GM18498 (cell line): ENCODE data around the gene FAM174A.

ENCODE experiments used
- ATAC-seq: cut with Tn5 transposase; IDR thresholded peaks from one replicate; pipeline ENCODE4 v1.9.1; 2021; ENCODE audit warnings: mild to moderate bottlenecking, moderate library complexity; ENCODE audit not compliant: unreplicated experiment

The FAM174A gene

DNA sequence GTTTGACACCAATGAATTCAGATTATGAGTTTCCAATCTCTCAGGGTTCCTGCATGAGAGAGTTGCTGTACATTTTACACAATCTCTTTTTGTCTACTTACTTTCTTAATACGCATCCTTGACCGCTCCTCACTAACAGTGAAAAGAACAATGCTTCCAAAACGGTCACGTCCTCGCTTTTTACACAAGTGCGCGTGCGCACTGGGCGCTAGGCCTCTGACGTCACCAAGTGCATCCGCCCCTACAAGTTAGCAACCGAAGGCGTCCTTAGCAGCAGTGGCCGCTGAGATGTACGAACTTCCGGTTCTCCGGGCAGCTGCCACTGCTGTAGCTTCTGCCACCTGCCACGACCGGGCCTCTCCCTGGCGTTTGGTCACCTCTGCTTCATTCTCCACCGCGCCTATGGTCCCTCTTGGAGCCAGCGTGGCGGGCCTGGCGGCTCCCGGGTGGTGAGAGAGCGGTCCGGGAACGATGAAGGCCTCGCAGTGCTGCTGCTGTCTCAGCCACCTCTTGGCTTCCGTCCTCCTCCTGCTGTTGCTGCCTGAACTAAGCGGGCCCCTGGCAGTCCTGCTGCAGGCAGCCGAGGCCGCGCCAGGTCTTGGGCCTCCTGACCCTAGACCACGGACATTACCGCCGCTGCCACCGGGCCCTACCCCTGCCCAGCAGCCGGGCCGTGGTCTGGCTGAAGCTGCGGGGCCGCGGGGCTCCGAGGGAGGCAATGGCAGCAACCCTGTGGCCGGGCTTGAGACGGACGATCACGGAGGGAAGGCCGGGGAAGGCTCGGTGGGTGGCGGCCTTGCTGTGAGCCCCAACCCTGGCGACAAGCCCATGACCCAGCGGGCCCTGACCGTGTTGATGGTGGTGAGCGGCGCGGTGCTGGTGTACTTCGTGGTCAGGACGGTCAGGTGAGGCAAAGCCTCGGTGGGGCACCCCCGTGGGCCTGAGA lies at the start of gene FAM174A:
FAM174A (plus strand) TSS at position 315 of the 946 bp plus-strand sequence; CDS start at position 472, 157 bp downstream.
- ATAC-seq: peak; percentile 99

DNA sequence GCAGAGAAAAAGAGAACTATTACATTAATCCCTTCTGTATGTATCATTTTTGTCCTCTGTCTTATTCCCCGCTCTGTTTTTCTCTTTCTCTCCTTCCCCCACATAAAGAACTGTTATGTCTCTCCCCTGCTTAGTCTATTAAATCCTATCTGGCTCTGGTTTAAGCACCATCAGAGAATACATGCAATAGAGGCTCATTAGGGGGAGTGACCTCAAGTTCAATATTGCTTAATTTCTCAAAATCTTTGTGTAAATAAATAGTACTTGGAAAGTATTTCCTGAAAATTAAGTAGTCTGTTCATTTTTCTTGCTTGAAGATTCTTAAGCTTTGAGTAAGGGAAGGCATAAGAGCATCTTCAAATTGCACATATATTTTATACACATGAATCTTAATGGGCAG lies 41.2 kb upstream of the FAM174A start:
- no peak for ATAC-seq

GRCh38 chr5:100496296-100496695 lies 38.9 kb upstream of the FAM174A start:
- ATAC-seq: no peak

- ATAC-seq: no peak
Measured at GRCh38 chr5:100502684-100503083, 32.5 kb upstream of the FAM174A start.

GRCh38 chr5:100505984-100506670 lies 29.0 kb upstream of the FAM174A start:
- no peak for ATAC-seq

DNA sequence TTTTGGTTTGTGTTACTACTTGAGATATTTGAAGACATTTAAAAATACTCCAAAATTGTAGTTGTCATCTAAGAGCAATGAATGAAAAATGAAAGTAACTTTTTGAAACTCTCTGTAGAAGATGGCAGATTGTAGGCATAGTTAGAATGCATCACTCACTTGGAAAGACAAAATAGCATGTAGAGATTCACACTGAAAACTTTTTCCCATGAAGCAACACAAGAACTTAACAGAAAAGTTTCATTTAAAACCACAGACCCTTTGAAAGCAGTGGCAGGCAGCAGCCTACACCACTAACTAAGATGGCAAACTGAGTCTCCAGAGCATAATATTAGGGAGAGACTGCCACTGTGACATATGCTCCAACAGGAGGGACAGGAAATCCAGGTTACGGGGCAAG lies 18.9 kb upstream of the FAM174A start:
- ATAC-seq: peak; percentile 64

- ATAC-seq: peak; percentile 39
Measured at GRCh38 chr5:100517301-100517974, 17.7 kb upstream of the FAM174A start.

GRCh38 chr5:100518377-100518776 lies 16.8 kb upstream of the FAM174A start:
- ATAC-seq: no peak

GRCh38 chr5:100519075-100519474 lies 16.1 kb upstream of the FAM174A start:
- peak; percentile 54 for ATAC-seq

DNA sequence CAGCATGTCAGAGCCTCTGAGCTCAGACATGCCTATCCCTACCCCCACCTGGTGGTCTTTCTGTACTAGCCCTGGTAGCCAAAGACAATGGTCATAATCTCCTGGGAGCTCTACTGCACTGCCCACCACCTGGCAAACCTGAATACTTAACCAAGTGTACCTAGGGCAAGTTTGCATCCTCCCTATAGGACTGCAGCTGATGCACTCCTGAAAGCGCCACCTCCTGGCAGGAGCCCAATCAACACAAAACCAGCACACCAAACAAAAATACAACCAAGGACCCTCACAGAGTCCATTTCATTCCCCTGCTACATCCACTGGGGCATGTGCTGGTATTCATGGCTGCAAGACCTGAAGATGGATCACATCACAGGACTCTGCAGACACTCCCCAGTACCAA lies 14.8 kb upstream of the FAM174A start:
- no peak for ATAC-seq

DNA sequence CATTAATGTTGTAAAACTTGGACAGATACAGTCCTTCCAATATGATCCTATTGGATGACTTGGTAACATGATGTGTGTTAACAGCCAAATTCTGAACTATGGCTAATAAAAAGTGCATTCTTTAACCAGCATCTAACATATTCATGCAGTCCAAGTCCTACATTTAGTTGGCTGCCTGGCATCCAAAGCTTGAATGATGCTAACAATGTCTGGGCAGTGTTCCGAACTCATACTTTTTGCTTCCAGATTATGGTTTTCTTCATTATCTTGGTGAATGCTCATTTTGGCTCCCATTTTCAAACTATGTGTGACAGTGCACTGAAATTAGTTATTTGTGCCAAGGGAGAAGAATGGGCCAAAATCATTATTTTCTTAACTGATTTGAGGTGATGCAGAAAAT lies 2.8 kb downstream of the FAM174A start:
- ATAC-seq: no peak

- no peak for ATAC-seq
Measured at GRCh38 chr5:100539519-100539918, 4.3 kb downstream of the FAM174A start.

DNA sequence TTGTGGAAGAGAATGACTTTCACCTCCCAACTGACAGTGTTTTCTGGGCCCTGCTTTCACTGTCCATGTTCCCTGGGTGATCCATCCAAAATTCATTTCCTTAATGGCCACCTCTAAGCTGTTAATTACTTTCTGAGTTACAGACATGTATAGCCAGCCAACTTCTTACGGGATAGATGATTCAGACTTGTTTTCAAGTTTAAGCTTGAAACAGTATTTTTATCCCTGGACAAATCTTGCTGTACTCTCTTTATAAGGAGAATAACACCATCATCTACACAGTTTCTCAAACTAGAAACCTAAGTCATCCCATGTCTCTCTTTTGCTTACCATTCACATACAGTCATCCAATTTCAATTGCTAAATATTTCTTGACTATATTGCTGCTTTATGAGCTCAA lies 6.9 kb downstream of the FAM174A start:
- no peak for ATAC-seq

- no peak for ATAC-seq
Measured at GRCh38 chr5:100546001-100546400, 10.8 kb downstream of the FAM174A start.

- ATAC-seq: peak; percentile 98
Measured at GRCh38 chr5:100550531-100551051, 15.4 kb downstream of the FAM174A start.

DNA sequence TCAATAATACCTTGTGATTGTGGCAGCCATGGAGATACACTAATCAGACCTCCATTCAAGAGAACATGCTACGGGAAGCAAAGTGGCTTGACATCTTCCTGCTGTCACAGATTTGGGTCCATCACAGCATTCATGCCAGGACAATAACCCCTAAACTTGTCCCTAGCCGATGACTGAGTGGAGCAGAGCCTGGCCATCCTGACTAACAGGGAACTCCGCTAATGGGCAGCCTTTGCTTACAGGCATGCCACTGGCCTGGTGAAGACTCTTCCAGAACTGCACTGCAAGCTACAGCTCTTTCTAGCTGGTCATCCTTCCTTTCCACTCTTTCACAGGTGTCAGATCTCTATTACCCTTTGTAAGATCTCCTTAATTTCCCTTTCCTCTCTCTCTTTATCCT lies 16.0 kb downstream of the FAM174A start:
- peak; percentile 3 for ATAC-seq

- ATAC-seq: no peak
Measured at GRCh38 chr5:100553209-100553608, 18.0 kb downstream of the FAM174A start.

- no peak for ATAC-seq
Measured at GRCh38 chr5:100560860-100561259, 25.7 kb downstream of the FAM174A start.

- no peak for ATAC-seq
Measured at GRCh38 chr5:100562821-100563220, 27.6 kb downstream of the FAM174A start.

- ATAC-seq: no peak
Measured at GRCh38 chr5:100566382-100567141, 31.4 kb downstream of the FAM174A start.
